Activated CD4-positive, alpha-beta T cell treated with anti-CD3 and anti-CD28 coated beads for 48 hours (primary cell): ENCODE data around the gene ENC1.
"Not testable (repeated sequence)": the region's sequence is repeated elsewhere in the genome, so short reads cannot be mapped to it uniquely, and the experiment has no call there.

Source experiments
- DNase-seq: peaks from one replicate; pipeline ENCODE4 v3.0.0-alpha.2; 2020

ENC1 gene

GRCh38 chr5:74640450-74640953 lies at the start of gene ENC1:
Gene ENC1 (minus strand): TSS chr5:74640728. CDS start chr5:74636485, 4,243 bp downstream.
- peak; percentile 82 for DNase-seq

- no peak for DNase-seq
These were observed 46.6 kb upstream of the ENC1 start for GRCh38 chr5:74686962-74687751.

GRCh38 chr5:74685979-74686631 lies 45.6 kb upstream of the ENC1 start:
- no peak for DNase-seq

- DNase-seq = peak; percentile 91
These were observed 44.6 kb upstream of the ENC1 start, which contains the start of gene HEXB for GRCh38 chr5:74684900-74685851. Gene HEXB (plus strand): TSS chr5:74685233. CDS start chr5:74685261, 28 bp downstream.

GRCh38 chr5:74679966-74680365 lies 39.4 kb upstream of the ENC1 start:
- DNase-seq = no peak

GRCh38 chr5:74679300-74679699 lies 38.8 kb upstream of the ENC1 start:
- DNase-seq = not testable (repeated sequence)

GRCh38 chr5:74678123-74678522 lies 37.6 kb upstream of the ENC1 start:
- DNase-seq = not testable (repeated sequence)

GRCh38 chr5:74676466-74676865 lies 35.9 kb upstream of the ENC1 start:
- not testable (repeated sequence) for DNase-seq

GRCh38 chr5:74673011-74673790 lies 32.7 kb upstream of the ENC1 start:
- no peak for DNase-seq

GRCh38 chr5:74672215-74672877 lies 31.8 kb upstream of the ENC1 start:
- DNase-seq = no peak

- no peak for DNase-seq
These were observed 30.0 kb upstream of the ENC1 start for GRCh38 chr5:74670396-74671038.

- DNase-seq = no peak
These were observed 29.3 kb upstream of the ENC1 start for GRCh38 chr5:74669821-74670220.

- DNase-seq = no peak
These were observed 26.9 kb upstream of the ENC1 start for GRCh38 chr5:74667396-74667795.

- DNase-seq = no peak
These were observed 25.3 kb upstream of the ENC1 start for GRCh38 chr5:74665816-74666215.

GRCh38 chr5:74665273-74665672 lies 24.7 kb upstream of the ENC1 start:
- no peak for DNase-seq

- no peak for DNase-seq
These were observed 24.0 kb upstream of the ENC1 start for GRCh38 chr5:74664551-74664950.

- no peak for DNase-seq
These were observed 20.3 kb upstream of the ENC1 start for GRCh38 chr5:74660873-74661272.

- no peak for DNase-seq
These were observed 19.6 kb upstream of the ENC1 start for GRCh38 chr5:74660140-74660539.

GRCh38 chr5:74659172-74659571 lies 18.6 kb upstream of the ENC1 start:
- DNase-seq = no peak

- DNase-seq = no peak
These were observed 16.6 kb upstream of the ENC1 start for GRCh38 chr5:74657165-74657564.

GRCh38 chr5:74655716-74656115 lies 15.2 kb upstream of the ENC1 start:
- DNase-seq = no peak
